ES-I3 (cell line): ENCODE results near the gene DAB2IP.

Source experiments
- H3K36me3 ChIP-seq: 2 replicates; pipeline ENCODE4 v1.6.1; 2013; ENCODE audit warnings: mild to moderate bottlenecking, low read length, control low read depth, moderate library complexity; ENCODE audit not compliant: insufficient read depth
- H3K4me1 ChIP-seq: 2 replicates; pipeline ENCODE4 v1.6.1; 2013; ENCODE audit warnings: mild to moderate bottlenecking, control low read depth, low read length; ENCODE audit not compliant: insufficient read depth
- H3K9ac ChIP-seq: 2 replicates; pipeline ENCODE4 v1.6.1; 2013; ENCODE audit warnings: low read depth, mild to moderate bottlenecking, low read length, moderate library complexity
- H3K9me3 ChIP-seq: 2 replicates; pipeline ENCODE4 v1.6.1; 2013; ENCODE audit warnings: mild to moderate bottlenecking, low read length, moderate library complexity; ENCODE audit not compliant: control insufficient read depth, insufficient read depth

Gene DAB2IP

GRCh38 chr9:121709798-121710197 lies 58.4 kb downstream of the DAB2IP start:
- H3K9ac ChIP-seq, result no peak overlapping the region
- no peaks in the 10 kb centered on the region for H3K9me3 ChIP-seq
- H3K4me1 ChIP-seq, result no peaks in the 10 kb centered on the region; the same call in 1 of the 2 replicates
- H3K36me3 ChIP-seq, result no peaks in the 10 kb centered on the region

GRCh38 chr9:121711281-121711680 lies 59.8 kb downstream of the DAB2IP start:
- Histone ChIP-seq H3K9me3 (no peaks in the 10 kb centered on the region), H3K4me1 (no peaks in the 10 kb centered on the region), H3K9ac (no peak overlapping the region), H3K36me3 (no peaks in the 10 kb centered on the region)

- Histone ChIP-seq H3K9ac (no peak overlapping the region), H3K4me1 (no peaks in the 10 kb centered on the region), H3K36me3 (no peaks in the 10 kb centered on the region), H3K9me3 (no peaks in the 10 kb centered on the region)
Measured at GRCh38 chr9:121711797-121712196, 60.4 kb downstream of the DAB2IP start.

DNA sequence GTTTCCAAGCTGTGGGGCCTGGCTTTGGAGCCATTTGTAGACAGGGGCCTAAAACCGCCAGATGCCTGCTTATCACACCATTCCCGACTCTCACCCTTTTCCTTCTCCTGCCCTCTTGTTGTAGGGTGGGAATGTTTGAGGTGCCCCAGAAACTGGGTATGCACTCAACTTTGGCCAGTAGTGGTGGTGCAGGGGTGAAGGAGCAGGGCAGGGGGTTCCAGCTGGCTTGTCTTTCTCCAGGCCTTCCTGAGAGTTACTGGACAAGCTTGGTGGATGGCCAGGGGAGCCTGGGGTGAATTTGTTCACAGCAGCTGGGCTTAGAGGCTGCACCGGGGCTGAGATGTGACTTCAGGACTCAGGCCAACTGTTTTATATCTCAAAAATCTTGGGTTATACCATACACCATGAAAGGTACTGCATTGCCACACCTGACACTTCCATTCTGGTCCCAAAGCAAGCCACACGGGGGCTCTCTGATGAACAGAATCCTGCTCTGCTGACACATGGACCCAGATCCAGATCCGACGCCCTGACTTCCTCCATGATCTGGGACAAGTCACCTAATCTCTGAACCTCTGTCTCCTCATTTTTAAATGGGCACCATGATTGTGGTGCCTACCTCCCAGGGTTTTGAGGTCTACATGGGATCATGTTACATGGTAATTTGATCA lies 62.1 kb downstream of the DAB2IP start:
- Histone ChIP-seq H3K9me3 (no peaks in the 10 kb centered on the region), H3K9ac (no peak overlapping the region), H3K36me3 (no peaks in the 10 kb centered on the region), H3K4me1 (peaks cover 15% of the 10 kb centered on the region)

- Histone ChIP-seq H3K4me1 (peaks cover 16% of the 10 kb centered on the region), H3K36me3 (no peaks in the 10 kb centered on the region), H3K9ac (no peak overlapping the region), H3K9me3 (no peaks in the 10 kb centered on the region)
Measured at GRCh38 chr9:121714075-121714705, 62.8 kb downstream of the DAB2IP start.

GRCh38 chr9:121714873-121715272 lies 63.4 kb downstream of the DAB2IP start:
- Histone ChIP-seq H3K36me3 (no peaks in the 10 kb centered on the region), H3K4me1 (peaks cover 16% of the 10 kb centered on the region), H3K9me3 (no peaks in the 10 kb centered on the region), H3K9ac (no peak overlapping the region)

GRCh38 chr9:121717141-121717991 lies 65.9 kb downstream of the DAB2IP start:
- Histone ChIP-seq H3K9ac (no peak overlapping the region), H3K9me3 (no peaks in the 10 kb centered on the region), H3K4me1 (peaks cover 33% of the 10 kb centered on the region), H3K36me3 (no peaks in the 10 kb centered on the region)

DNA sequence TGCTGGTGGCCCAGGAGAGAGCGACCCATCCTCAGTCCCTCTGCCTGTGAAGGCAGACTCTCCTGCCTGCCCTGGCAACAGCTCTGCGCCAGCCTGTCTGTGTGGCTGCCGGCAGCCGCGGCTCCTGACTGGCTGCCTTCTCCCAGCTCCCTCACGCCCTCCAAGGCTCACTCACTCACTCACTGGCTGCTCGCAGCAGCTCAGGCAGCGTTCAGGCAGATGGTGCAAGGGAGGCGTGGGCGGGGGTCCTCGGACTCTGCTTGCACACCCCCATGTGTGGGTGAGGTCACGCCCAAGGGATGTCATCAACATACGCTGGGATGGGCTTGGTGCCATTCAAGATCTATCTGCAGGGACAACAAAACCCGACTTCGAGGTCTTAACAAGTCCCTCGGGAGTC lies 66.7 kb downstream of the DAB2IP start:
- Histone ChIP-seq H3K36me3 (no peaks in the 10 kb centered on the region), H3K9me3 (no peaks in the 10 kb centered on the region), H3K4me1 (peaks cover 33% of the 10 kb centered on the region), H3K9ac (no peak overlapping the region)

DNA sequence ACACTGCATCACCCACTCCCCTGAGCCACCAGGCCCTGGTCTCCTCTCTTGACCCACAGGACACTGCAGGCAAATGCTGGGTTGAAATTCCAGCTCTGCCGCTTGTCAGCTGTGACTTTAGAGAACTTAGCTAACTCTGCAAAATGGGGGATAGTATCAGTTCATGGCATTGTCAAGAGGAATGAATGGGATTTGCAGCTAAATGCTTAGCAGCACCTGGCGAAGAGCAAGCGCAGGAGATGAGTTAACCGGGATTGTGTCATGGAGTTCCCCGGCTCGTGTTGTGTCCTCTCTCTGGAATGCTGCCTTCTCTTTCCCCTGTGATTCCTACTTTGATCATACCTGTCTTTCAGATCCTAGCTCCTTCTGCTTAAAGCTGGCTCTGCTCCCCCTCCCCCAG lies 67.1 kb downstream of the DAB2IP start:
- Histone ChIP-seq H3K4me1 (peaks cover 33% of the 10 kb centered on the region), H3K9ac (no peak overlapping the region), H3K36me3 (no peaks in the 10 kb centered on the region), H3K9me3 (no peaks in the 10 kb centered on the region)

DNA sequence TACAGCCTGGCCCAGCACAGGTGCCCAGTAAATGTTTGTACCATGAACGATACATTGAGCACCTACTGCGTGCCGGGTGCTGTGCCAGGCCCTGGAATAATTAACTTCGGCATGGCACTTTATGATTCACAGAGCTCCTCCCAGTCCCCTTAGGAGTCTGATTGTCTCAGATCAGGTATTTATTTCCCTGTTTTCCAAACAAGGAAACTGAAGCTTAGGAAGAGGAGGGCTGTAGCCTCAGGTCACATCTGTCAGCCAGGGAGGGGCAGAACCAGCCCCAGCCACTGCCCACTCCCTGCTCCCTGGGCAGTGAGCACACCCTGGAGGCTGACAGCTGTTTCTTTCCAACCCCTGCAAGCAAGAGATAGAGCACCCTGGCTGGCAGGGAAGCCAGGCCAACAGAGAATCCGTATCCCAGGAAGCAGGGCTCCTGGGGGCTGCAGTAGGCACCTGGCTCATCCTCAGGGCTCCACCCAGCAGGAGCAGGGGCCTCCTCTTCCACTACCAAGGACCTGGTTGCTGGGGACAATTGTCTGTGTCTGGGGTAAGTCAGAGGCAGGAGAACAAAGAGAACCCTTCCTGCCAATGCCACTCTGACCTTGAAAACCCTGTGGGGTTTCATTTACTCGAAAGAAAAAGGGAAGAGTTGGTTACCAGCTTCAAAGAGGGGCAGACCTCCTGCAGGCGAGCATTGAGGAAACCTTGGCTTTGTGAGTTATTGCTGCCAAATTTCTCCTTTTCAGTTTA lies 69.0 kb downstream of the DAB2IP start:
- Histone ChIP-seq H3K4me1 (peaks cover 38% of the 10 kb centered on the region), H3K9ac (no peak overlapping the region), H3K9me3 (no peaks in the 10 kb centered on the region), H3K36me3 (no peaks in the 10 kb centered on the region)

GRCh38 chr9:121721058-121721350 lies 69.6 kb downstream of the DAB2IP start:
- H3K4me1 ChIP-seq, result peaks cover 38% of the 10 kb centered on the region
- no peaks in the 10 kb centered on the region for H3K36me3 ChIP-seq
- no peak overlapping the region for H3K9ac ChIP-seq
- no peaks in the 10 kb centered on the region for H3K9me3 ChIP-seq

GRCh38 chr9:121721770-121722169 lies 70.3 kb downstream of the DAB2IP start:
- no peaks in the 10 kb centered on the region for H3K9me3 ChIP-seq
- no peaks in the 10 kb centered on the region for H3K36me3 ChIP-seq
- no peak overlapping the region for H3K9ac ChIP-seq
- H3K4me1 ChIP-seq, result peaks cover 39% of the 10 kb centered on the region

DNA sequence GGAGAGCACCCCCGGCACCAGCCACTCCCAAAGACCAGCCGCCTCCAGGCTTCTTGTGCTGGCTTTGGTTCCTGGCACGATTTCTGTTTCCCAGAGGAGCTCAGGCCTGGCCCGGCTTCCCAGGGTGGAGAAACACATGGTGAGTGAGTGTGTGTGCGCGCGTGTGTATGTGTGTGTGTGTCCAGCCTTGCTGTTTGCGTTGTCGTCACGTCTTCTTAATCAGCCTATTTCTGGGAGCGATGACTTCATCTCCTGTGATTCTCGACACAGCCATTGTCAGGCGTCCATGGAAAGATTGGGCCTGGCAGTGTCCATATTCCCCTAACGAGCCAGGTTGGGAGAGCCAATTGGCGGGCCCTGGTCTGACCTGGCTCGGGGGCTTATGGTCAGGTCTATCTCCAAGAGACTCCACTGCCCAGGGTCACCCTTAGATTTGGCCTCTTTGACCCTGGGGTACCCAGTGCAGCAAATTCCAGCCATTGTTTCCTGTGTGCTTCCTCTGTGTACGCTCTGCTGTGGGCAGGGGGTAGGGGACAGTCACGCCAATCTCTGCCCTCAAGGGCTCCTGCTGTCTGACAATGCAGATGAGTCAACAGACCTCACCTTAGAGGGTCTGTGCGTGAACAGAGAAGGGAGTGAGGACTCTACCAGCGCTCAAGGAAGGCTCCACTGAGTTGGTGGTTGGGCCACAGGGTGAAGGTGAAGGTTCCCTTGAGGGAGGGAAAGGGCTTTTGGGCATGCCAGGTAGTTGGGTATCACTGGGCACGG lies 73.8 kb downstream of the DAB2IP start:
- Histone ChIP-seq H3K9me3 (no peaks in the 10 kb centered on the region), H3K36me3 (no peaks in the 10 kb centered on the region), H3K9ac (no peak overlapping the region), H3K4me1 (peaks cover 29% of the 10 kb centered on the region)
